Endodermal cell (in vitro differentiated cells): Measurements from ENCODE around the gene OR1A2. TPM values are rescaled to one million over a fixed set of nuclear protein-coding genes. Genes with fewer than 3 reads are reported as not detected.

Experiments used
- DNase-seq: peaks from one replicate; pipeline ENCODE4 v3.0.0-alpha.2; 2017
- H3K27ac ChIP-seq: 2 replicates; pipeline ENCODE4 v1.5.1; 2013; ENCODE audit warnings: mild to moderate bottlenecking, low read depth, low read length, moderate library complexity
- H3K27me3 ChIP-seq: 2 replicates; pipeline ENCODE4 v1.6.1; 2013; ENCODE audit warnings: mild to moderate bottlenecking, low read length, moderate library complexity; ENCODE audit not compliant: insufficient read depth, control insufficient read depth, poor library complexity, severe bottlenecking
- H3K36me3 ChIP-seq: 2 replicates; pipeline ENCODE4 v1.7.0; 2013; ENCODE audit warnings: mild to moderate bottlenecking, low read length, moderate library complexity; ENCODE audit not compliant: control insufficient read depth, insufficient read depth
- H3K4me1 ChIP-seq: one replicate; pipeline ENCODE4 v1.7.0; 2013; ENCODE audit warnings: low read length; ENCODE audit not compliant: control insufficient read depth, insufficient read depth
- H3K4me3 ChIP-seq: 2 replicates; pipeline ENCODE4 v1.5.1; 2013; ENCODE audit warnings: mild to moderate bottlenecking, low read length, moderate library complexity
- H3K9ac ChIP-seq: 2 replicates; pipeline ENCODE4 v1.6.1; 2013; ENCODE audit warnings: mild to moderate bottlenecking, low read length, moderate library complexity; ENCODE audit not compliant: poor library complexity, severe bottlenecking; ENCODE audit errors: extremely low read depth
- H3K9me3 ChIP-seq: 2 replicates; pipeline ENCODE4 v1.6.1; 2013; ENCODE audit warnings: mild to moderate bottlenecking, low read length, moderate library complexity; ENCODE audit not compliant: control insufficient read depth
- H3K27ac Mint-ChIP-seq: 2 replicates; pipeline ENCODE4 v1.8.0; 2020; ENCODE audit warnings: mixed read lengths
- H3K27me3 Mint-ChIP-seq: 2 replicates; pipeline ENCODE4 v1.8.0; 2021; ENCODE audit warnings: mild to moderate bottlenecking, mixed read lengths; ENCODE audit not compliant: insufficient read depth
- H3K36me3 Mint-ChIP-seq: 2 replicates; pipeline ENCODE4 v1.8.0; 2020; ENCODE audit warnings: low read depth, mixed read lengths
- H3K4me1 Mint-ChIP-seq: 2 replicates; pipeline ENCODE4 v1.8.0; 2020; ENCODE audit warnings: mixed read lengths
- H3K4me3 Mint-ChIP-seq: 2 replicates; pipeline ENCODE4 v1.8.0; 2020; ENCODE audit warnings: mild to moderate bottlenecking, moderate library complexity, mixed read lengths
- H3K9me3 Mint-ChIP-seq: 2 replicates; pipeline ENCODE4 v1.8.0; 2020; ENCODE audit warnings: mild to moderate bottlenecking, mixed read lengths
- CTCF ChIP-seq: fragments of 200-600 bp; sonication (generic); conservative IDR thresholded peaks from 2 replicates; pipeline ENCODE4 v1.5.0; 2021; ENCODE audit warnings: antibody characterized with exemption, mild to moderate bottlenecking
- WGBS, 2 experiments: methylation state at CpG; one replicate each; pipeline versions ENCODE4 v1.1.5 to v1.1.7; 2013; ENCODE audit warnings: missing lambda C conversion rate in 2 of 2, mixed read lengths in 1 of 2; ENCODE audit not compliant: insufficient coverage in 1 of 2, insufficient read length in 1 of 2; 5-methylcytosine and 5-hydroxymethylcytosine counted together
- total RNA-seq, 2 donors: library from RNA; stranded (reverse); fragmentation: NEBNext Ultra II Directional in 1 of 2; extraction: Animal tissue kit (Norgen Biotek cat#: 25700) in 1 of 2; gene quantifications; 2 replicates in 1 of 2; 3 replicates in 1 of 2; pipeline ENCODE4 v1.2.1, GENCODE V29; 2021

The OR1A2 gene
- total RNA-seq, 2 donors from 2014 or later, result not detected

DNA sequence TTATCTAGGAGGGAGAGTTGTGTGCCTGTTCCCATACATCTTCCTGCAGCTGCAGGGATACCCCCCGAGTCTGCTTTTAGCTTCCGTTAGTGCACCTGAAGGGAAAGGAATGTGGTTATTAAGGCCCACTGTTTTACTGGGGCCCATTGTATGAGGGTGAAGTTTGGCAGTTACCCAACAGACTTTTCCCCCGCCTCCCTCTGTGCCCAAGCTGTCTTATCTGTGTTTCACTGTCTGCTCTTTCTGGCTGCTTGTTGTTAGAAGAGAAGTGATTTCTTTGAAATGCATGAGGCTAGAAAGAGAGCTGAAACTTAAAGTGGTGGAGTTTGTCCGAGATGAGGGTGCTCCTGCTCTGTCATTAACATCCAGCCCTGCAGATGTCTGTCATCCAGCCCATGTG lies 7.4 kb upstream of the OR1A2 start:
- 72 to 86% methylated on average over 1 to 4 of the region's 4 CpGs for WGBS, 2 experiments
- Mint-ChIP-seq H3K9me3 (peaks cover 60% of the 10 kb centered on the region), H3K27ac (no peak overlapping the region), H3K27me3 (no peaks in the 10 kb centered on the region), H3K36me3 (no peaks in the 10 kb centered on the region), H3K4me1 (no peaks in the 10 kb centered on the region), H3K4me3 (no peak overlapping the region)
- no peaks in the 10 kb centered on the region for H3K27me3 ChIP-seq
- H3K27ac ChIP-seq, result no peak overlapping the region
- H3K4me3 ChIP-seq, result no peak overlapping the region
- TF ChIP-seq CTCF, result no peak
- H3K36me3 ChIP-seq, result no peaks in the 10 kb centered on the region
- no peaks in the 10 kb centered on the region for H3K4me1 ChIP-seq
- H3K9ac ChIP-seq, result no peak overlapping the region
- H3K9me3 ChIP-seq, result peaks cover 28% of the 10 kb centered on the region
- no peak for DNase-seq

DNA sequence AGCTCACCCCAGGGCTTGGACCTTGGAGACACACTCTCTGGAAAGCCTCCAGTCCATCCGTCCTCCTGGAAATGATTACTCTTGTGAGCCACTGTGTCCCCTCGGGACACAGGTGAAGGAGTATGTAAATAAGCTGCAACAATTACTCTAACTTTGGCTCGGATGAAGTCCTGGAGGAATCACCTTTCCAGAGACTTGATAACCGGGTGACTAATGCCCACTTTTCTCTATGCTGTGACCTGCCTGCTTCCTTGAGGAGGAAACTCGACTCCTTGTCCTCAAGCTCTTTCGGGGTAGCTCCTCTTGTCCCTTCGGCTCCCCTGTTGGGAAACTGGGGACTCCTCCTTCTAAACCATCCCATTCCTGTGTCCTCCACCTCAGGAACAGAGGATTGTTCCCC lies 10.0 kb downstream of the OR1A2 start, which contains the start of gene OR1A1:
TSS of gene OR1A1 (plus strand) at position 301 of the 400 bp plus-strand sequence. CDS start 7,954 bp downstream, outside the sequence.
- Mint-ChIP-seq H3K4me1 (no peaks in the 10 kb centered on the region), H3K36me3 (no peaks in the 10 kb centered on the region), H3K9me3 (peaks cover 79% of the 10 kb centered on the region), H3K4me3 (no peak within 1 kb of the TSS), H3K27ac (no peak within 1 kb of the TSS), H3K27me3 (no peaks in the 10 kb centered on the region)
- H3K36me3 ChIP-seq, result no peaks in the 10 kb centered on the region
- 76 to 83% methylated on average over 7 of the region's 7 CpGs for WGBS, 2 experiments
- DNase-seq, result no peak
- no peak within 1 kb of the TSS for H3K9ac ChIP-seq
- no peaks in the 10 kb centered on the region for H3K27me3 ChIP-seq
- H3K27ac ChIP-seq, result no peak within 1 kb of the TSS
- H3K4me1 ChIP-seq, result no peaks in the 10 kb centered on the region
- H3K4me3 ChIP-seq, result no peak within 1 kb of the TSS
- TF ChIP-seq CTCF, result no peak
- peaks cover 53% of the 10 kb centered on the region for H3K9me3 ChIP-seq

- Histone ChIP-seq H3K4me1 (no peaks in the 10 kb centered on the region), H3K9ac (no peak overlapping the region), H3K9me3 (peaks cover 57% of the 10 kb centered on the region), H3K4me3 (no peak overlapping the region), H3K27ac (no peak overlapping the region), H3K36me3 (no peaks in the 10 kb centered on the region), H3K27me3 (no peaks in the 10 kb centered on the region)
- no peak for DNase-seq
- no peak overlapping the region for H3K4me3 Mint-ChIP-seq
- WGBS, 2 experiments, result 76 to 91% methylated on average over 4 to 6 of the region's 6 CpGs
- no peaks in the 10 kb centered on the region for H3K36me3 Mint-ChIP-seq
- no peak for TF ChIP-seq CTCF
- no peaks in the 10 kb centered on the region for H3K27me3 Mint-ChIP-seq
- H3K27ac Mint-ChIP-seq, result no peak overlapping the region
- peaks cover 84% of the 10 kb centered on the region for H3K9me3 Mint-ChIP-seq
- no peaks in the 10 kb centered on the region for H3K4me1 Mint-ChIP-seq
These were observed 11.2 kb downstream of the OR1A2 start for GRCh38 chr17:3208484-3208883.
